ENCODE measurements around the gene MICAL2.
"Not testable (repeated sequence)": the region's sequence is repeated elsewhere in the genome, so short reads cannot be mapped to it uniquely, and the experiment has no call there.

The MICAL2 gene

DNA sequence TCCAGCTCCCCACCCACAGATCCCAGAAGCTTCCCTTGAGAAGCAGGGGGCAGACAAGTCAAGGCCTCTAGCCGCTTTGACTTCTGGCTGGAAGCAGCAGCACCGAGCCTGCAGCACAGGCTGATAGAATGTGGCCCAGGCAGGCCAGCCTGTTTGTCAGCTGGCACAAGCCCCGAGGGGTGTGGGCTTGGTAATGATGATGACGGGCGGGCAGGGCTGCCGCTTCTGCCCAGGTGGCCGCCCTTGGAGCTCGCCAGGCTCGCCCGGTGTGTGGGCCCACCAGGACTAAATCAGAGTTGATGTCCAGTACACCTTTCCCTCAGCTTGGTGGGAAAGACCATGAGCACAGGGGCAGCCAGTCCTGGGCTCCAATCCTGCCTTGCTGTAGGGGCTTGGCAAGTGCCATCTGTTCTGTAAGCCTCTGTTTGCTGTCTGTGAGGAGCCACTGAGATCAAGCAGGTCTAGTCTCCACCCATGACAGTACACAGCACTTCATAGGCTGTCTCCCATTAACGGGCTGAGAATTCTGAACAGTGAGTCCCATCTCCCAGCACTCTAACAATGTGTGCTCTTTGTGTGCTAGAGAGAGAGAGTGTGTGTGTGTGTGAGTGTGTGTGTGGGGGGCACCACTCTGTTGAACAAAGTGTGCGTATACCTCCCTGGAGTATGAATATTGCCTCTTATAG lies 26.8 kb downstream of the MICAL2 start:
- no peak for DNase-seq

DNA sequence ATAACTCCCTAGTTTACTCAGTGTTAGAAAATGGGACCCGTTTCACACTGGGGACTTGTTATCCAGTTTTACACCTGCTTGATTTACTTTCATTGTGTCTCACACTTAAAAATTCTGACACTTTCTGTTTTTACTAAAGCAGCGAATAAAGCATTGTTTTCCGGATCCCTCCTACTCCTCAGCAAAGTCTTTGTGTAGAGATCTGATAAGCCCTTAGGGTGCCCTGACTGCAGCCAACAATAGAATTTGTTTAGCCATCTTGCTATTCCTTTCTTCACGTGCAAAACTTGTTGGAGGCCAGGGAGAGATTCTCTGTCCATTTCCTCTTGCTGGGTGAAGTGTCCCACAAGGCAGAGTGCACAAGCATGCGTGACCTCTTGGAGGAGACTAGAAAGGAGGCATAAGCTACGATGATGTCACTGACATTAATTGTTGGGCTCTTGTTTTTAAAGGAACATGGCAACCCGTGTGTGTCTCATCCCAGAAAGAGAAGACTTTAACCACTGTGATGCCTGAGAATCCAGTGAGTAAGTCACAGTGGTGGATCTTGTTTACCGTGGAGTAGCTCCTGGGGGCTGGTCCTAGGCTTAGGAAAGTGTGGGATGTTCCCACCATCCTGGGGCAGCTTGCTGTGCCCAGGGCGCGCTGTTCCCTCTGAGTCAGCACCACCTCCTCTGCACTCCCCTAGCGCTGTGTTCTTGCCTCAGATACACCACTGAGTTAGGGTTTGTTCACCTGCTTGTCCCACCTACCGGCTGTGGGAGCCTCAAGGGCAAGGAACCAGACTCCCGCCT lies 27.7 kb downstream of the MICAL2 start:
- DNase-seq = no peak

DNA sequence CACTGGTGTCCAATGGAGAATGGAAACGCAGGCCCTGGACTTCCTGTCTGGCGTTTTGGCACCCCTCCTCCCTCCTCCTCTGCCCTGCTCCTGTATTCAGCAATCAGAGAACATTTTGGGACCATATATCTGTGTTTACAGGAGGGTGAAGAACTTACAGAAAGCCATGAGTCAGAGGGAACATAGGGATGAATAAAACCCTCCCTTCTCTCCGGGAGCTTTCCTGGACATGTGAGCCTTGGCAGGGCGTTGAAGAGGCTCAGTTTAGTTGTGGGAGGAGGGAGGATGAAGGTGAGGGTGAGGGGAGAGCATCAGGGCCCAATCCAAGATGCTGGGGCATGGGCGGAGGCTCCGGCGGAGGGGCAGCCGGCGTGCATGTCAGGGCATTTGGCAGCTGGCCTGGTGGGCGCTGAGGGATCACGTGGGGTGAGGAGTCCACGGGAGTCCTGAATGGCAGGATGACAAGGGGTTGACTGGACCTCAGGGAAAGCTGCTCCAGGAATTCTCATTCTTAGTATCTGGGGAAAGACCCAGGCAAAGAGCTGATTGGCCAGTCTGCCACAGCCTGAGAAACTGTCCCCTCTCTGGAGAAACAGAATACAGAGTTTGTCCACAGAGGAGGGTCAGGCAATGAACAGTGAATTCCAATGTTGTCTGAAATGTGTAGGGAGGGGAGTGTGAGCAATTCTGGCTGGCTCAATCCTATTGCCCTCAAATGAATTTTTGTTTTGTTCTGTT lies 28.9 kb downstream of the MICAL2 start:
- DNase-seq = no peak

DNA sequence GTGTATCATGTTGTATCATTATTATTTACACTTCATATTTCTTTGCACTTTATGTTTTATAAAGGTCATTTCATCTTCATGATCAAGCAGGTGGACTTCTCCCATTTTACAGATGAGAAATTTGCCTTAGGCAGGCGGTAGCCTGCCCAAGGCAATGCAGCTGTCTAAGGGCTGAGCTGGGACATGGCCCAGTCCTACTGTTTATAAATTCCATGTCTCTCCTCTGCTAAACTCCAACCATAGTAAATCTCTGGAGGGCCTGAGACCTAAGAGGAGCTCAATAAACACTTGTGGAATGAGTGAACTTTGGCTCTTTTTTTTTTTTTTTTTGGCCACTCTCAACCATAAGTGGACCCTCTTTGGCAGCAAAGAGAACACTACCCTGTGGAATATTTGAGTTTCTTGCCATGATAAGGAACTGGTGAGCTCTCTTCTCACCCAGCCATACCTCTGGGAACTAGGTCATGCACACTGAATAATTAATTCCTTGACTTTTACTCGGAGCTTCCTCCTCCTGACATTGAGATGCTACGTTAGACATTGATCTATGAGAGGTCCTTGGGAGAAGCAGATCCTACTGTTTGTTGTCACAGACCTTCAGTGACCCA lies 29.9 kb downstream of the MICAL2 start:
- no peak for DNase-seq

DNA sequence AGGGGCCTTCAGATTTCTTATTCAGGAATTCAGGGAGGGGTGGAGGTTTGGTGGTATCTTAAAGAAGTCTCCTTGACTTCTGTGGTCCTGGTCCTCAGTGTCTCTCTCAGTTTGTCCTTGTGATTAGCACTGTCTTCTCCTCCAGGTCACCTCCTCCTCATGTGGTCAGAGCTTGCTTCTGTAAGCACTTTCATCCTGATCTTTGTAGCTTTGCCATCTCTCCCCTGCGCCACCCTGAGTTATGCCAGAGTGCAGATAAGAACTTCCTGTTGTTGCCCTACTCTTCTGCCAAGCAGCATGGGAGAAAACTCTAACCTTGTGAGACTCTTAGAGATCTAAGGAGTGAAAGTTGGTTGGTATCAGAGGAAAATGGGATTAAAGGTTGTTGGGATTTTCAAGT lies 30.9 kb downstream of the MICAL2 start:
- no peak for DNase-seq

DNA sequence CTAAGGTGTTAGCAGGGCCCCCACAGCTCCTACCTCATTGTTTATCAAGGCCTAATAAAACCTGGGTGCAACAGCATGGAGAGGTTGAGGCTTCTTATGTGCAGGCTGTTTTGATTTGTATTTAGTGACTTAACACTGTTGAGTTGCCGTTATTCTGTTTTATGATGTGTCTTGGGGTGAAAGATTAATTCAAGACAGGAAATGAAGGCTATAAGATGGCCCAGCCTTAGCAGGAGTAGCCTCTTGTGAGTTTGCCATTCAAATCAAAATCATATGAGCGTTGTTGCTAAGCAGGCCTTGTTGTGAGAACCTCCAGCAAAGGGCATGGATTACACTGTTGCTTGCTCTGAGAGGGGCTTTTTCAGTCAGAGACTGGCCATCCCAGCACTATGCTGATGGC lies 31.8 kb downstream of the MICAL2 start:
- DNase-seq = no peak

DNA sequence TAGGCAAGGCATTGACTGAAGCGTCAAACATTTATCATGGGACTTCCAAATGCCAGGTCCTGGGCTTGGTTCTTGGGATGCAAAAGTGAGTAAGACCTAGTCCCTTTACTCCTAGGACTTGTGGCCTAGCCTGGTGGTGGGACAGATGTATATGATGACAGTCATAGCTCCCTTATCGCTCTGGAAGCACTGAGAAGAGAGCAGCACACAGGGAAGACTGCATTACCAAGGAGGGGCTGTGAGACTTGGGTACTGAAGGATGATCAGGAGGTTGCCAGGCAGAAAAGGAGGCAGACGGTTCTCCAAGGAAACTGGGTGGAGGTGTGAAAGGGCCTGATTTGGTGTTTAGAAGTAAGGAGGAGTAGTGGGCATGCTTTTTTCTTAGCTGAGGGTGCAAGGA lies 32.5 kb downstream of the MICAL2 start:
- DNase-seq = no peak

DNA sequence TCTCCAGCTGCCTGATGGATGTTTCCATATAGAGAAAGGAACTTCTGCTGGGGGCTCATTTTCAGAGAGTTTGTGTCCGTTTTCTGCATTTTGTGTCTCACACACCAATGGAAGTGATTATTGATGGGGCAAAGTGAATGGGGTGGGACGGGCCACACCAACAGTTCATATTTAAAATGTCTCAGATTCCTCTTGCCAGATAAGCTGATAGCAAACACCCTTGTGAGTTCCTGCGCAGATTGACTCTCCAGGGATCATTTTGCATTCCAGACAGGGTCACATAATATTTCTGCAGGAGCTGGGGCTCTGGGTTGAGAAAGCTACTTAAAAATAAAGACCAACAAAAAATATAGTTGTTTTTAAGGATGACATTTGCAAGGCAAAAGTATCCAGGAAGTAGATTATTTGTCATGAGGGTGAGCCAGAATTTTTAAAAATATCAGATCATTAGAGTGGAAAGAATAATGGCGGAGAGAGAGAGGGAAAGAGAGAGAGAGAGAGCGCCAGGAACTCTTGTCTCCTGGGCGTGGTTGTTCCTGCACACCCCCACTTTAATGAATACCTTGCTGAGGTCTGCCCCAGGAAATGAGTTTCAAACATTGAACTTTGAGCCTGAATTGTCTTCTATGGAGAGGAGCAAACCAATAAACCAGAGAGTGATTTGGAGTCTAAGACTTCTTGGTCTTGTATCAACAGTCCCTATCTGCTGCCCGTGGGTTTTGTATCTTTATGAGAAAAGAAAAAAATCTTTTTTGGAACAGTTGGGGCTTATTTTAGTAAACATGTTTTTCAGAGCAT lies 33.3 kb downstream of the MICAL2 start:
- no peak for DNase-seq

DNA sequence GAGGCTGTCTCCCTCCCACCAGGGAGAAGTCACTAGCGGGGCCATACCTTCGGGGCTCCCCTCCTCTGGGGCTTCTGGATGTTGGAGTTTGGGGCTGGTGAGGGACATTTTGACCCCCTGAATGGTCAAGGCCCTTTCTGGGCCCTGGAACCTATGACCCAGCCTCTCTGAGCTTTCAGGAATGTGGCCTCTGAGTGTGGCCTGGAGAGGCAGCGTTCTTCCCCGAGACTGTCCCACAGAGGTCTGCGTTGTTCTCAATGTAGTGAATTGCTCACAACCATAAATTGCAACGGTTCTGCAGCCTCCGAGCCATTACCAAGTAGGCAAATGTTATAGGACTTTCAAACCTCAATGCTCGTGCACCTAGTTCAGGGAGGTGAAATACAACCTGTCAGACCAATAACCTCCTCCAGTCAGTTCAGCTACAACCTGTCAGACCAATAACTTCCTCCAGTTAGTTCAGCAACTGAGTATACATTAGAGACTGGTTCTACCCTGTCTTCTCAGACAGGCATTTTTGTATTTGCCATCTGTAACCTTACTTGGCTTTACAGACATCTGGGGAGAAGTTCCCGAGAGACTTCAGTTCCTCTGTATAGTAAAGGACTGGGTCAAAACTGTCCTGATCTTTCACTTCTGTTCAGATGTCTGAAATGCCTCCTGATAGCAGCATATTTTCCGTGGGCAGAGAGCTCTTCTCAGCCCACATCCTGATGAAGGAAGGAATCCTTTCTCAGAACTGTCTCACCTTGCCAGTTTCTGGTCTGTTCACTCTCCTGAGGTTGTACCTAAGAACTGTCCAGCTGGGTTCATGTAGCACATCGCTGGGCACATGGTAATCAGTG lies 34.2 kb downstream of the MICAL2 start:
- DNase-seq = no peak

DNA sequence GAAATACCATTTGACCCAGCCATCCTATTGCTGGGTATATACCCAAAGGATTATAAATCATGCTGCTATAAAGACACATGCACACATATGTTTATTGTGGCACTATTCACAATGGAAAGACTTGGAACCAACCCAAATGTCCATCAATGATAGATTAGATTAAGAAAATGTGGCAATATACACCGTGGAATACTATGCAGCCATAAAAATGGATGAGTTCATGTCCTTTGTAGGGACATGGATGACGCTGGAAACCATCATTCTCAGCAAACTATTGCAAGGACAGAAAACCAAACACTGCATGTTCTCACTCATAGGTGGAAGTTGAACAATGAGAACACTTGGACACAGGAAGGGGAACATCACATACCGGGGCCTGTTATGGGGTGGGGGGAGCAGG lies 36.3 kb downstream of the MICAL2 start:
- not testable (repeated sequence) for DNase-seq

DNA sequence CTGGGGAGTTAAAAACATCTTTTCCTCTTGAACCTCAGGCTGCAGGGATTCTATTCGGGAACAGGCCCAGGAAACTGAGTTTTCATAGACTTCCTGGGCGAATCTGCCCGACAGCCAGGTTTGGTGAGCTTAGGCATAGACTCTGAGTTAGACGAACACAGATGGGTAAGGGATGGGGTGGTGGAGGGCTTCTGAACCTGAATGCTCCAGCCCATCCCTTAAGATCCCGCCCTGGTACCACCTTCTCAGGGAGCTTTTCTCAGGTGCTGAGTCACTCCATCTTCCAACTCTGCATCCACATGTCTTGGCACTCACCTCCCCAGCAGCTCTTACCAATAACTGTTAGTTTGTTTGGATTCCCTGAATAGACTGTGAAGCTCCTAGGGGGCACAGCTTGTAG lies 37.4 kb downstream of the MICAL2 start:
- DNase-seq = no peak

DNA sequence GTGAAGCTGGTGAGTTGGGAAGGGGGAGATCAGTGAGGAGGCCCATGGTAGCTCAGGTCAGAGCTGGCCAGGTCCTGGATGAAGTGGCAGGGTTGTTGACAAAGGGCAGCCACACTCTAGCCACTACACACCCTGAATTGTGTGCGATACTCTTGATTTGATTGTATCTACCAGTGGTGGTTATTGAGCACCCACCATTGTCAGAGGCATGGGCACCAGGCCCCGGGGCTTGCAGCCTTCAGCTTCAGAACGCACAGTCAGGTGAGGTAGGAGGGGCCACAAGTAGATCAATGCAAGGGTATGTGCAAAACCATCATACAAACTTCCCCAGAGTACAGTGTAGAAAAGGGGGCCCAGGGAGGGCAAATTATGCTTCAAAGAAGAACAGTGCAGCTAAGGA lies 38.1 kb downstream of the MICAL2 start:
- DNase-seq = no peak

DNA sequence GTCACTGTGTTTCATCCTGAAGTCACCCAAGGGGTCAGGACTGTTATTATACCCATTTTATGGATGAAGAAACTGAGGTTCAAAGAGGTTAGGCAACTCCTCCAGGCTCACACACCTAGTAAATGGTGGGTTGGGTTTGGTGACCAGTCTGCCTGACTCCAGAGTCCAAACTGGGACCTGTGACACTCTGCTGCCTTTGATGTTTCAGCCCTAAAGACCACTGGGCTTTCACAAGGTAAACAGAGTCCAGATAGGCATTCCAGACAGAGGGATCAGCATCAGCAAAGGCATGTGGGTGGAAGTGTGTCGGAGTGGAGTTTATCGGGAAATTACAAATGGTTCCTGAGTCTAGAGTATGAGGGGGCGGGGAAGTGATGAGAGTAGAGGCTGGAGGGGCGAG lies 38.5 kb downstream of the MICAL2 start:
- no peak for DNase-seq

DNA sequence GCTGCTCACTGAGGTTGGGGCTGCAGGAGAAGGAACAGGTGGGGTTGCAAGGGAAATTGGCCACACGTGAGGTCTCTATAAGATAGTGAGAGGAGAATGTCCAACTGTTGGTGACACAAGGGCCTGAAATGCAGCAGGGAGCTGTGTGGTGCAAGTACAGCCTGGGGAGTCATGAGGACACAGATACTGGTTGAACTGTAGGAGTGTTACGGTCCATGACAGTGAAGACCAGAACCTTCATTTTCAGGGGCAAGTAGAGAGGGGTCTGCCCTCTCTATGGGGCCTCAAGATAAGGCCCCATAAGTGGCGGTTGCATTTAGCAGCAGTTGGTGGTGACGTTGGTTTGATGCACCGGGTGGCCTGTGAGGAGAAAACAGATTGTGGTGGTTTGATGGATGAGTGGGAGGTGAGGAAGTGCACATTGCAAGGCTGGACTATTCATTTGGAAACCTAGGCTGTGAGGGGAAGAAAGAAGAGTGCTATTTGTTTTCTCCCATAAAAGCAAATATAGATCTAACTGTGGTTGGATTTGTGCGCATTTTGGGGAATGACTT lies 39.4 kb downstream of the MICAL2 start:
- DNase-seq = no peak

DNA sequence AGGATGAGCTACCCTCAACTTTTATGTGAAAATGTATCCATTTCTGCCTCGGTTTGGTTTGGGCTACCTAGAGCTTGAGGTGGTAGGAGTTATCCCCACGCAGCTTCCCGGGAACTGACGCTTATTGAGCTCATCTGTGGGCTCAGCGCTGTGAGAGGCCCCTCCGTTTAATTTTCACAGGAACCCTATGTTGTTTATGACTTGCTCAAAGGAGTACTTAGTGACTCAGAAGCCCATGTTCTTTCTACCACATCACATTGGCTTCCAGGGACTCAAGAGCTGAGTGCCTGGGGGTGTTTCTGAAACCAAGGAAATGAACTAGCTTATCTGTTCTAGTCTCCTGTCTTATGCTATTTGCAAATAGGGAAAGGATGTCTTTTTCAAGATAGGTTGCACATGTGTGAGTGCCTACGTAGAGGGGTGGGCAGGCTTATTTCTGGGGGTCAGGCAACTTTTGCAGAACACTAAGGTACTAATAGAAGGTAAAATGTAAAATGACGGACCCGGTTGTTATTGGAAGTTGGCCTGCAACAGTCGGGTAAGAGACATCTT lies 40.5 kb downstream of the MICAL2 start:
- DNase-seq = no peak

DNA sequence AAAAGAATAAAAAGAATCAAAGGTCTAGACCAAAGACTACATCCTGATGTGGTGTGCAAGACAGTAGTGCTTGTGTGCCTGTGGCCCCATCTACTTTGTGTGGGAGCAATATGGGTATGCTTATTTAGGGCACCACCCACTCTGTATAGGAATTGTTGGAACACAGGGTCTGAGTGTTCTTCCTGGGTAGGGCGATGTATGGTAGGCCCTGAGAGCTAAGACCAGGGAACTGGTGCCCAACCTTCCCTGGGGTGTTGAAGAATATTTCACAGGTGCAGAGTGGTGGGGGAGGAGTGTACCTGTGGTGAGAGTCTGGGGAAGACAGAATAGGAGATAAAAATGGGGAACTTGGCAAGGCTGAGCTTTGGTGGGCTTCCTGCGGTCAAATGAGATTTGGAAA lies 41.9 kb downstream of the MICAL2 start:
- no peak for DNase-seq

DNA sequence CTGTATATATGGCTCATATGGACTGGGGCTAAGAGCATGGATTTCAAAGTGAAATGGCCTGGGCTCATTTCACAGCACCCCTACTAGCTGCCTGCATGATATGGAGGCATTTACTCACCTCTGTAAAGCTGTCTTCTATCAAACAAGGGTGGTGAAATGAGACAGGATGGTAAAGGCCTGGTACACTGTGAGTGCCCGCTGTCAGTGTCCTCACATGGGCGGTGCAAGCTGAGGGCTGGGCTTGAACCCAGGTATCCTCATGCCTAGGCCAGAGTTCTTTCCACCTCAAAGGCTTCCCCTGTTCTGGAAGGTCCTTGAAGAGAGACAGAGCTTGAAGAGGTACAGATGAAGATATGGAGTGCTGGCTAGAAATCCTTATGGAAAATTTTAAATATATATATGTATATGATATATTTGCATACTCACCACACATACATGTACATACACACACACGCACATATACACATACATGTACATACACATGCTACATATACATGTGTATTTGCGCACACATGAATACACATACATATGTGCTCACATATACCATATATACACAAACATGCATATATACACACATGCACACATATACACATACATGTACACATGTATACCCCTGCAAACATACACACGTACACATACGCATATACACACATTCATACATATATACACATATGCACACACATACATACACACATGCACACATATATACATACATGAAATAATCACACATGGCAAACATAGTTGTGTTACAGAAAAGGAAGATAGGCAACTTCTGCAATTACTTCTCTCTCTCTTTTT lies 44.7 kb downstream of the MICAL2 start:
- no peak for DNase-seq

DNA sequence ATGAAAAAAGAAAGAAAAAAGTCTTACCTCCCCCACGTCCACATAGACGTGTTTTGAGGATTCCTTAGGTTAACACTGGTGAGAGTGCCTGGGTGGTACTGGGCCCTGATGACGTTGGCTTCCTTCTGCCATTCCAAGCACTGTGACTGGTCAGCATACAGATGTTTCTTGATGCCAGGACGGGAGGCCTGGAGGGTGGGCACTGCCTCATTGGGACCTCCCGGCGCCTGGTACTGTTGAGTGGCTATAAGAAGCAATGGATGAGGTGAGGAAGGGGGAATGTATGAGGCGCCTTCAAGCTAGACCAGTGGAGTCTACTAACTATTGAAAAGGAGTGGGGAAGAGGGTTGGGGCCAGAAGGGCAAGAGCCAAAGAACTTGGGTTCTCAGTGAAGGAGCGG lies 45.3 kb downstream of the MICAL2 start:
- DNase-seq = no peak

DNA sequence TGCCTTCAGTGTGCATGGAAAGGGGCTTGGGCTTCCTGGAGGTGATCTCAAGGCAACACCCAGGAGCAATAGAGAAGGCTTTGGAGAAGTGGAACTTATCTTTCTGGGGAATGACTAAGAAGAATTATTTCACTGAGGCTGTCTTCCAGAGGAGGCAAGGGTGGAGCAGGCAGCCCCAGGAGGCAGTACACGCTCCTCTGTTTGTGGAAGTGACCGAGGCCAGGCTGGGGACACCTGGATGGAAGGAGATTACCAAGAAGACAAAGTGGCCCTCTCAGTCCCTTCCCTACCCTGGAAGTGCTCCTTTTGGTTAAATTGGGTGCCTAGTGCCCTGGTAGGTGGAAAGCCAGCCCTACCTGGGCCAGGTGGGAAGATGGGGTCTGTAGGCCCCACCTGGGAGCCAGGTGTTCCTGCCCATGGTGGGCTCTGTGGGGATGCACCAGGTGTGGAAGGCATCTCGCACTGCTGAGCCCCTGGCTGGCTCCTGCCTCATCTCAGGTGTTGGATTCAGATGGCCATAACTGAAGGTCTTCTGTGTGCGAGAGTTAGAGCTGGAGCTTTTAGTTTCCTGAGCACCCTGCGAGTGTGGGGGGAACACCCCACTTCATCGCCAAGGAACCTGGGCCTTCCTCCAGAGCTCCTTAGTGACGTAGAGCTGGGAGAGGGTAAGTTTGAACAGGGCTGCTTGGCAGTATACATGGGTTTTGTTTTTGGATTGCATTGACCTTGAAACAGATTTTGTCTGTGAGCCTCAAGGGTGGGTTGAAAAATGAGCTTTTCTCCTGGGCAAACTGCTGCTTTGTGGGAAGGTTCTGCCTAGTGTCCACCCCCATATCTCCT lies 46.1 kb downstream of the MICAL2 start:
- no peak for DNase-seq

All from activated CD4-positive, alpha-beta T cell treated with anti-CD3 and anti-CD28 coated beads for 1 hour (primary cell).